SK-N-MC (cell line): ENCODE measurements around the gene MID1IP1.

Experiments
- DNase-seq: peaks from one replicate; pipeline ENCODE4 v3.0.0-alpha.2; 2011; ENCODE audit warnings: low read depth, low spot score
- H3K27ac ChIP-seq: fragments of 200-600 bp; sonication (generic); 2 replicates; pipeline ENCODE4 v1.5.1; 2016; ENCODE audit warnings: mixed run types
- H3K36me3 ChIP-seq: fragments of 200-600 bp; sonication (generic); 2 replicates; pipeline ENCODE4 v1.6.1; 2017; ENCODE audit warnings: antibody characterized with exemption, low read length, mixed read lengths; ENCODE audit not compliant: insufficient read depth
- H3K4me3 ChIP-seq: fragments of 200-600 bp; sonication (generic); 2 replicates; pipeline ENCODE4 v1.5.1; 2016
- H3K9ac ChIP-seq: fragments of 200-600 bp; sonication (generic); 2 replicates; pipeline ENCODE4 v1.8.0; 2017; ENCODE audit warnings: mixed run types, mixed read lengths; ENCODE audit not compliant: insufficient read length
- H3K9me3 ChIP-seq: fragments of 200-600 bp; sonication (generic); 2 replicates; pipeline ENCODE4 v1.6.1; 2017; ENCODE audit warnings: low read depth, mild to moderate bottlenecking, antibody characterized with exemption, low read length, moderate library complexity, mixed read lengths
- EZH2 ChIP-seq: fragments of 200-600 bp; sonication (generic); IDR thresholded peaks from one replicate; pipeline ENCODE4 v1.6.1; 2017; ENCODE audit warnings: antibody characterized with exemption
- FOXP2 ChIP-seq: optimal IDR thresholded peaks from 2 replicates; pipeline ENCODE3; 2011; ENCODE audit warnings: mild to moderate bottlenecking, moderate library complexity; ENCODE audit not compliant: insufficient read depth; ENCODE audit errors: extremely low read length, control extremely low read depth
- POLR2AphosphoS5 ChIP-seq: IDR thresholded peaks from 2 replicates; pipeline ENCODE4 v1.6.1; 2012; ENCODE audit warnings: mild to moderate bottlenecking, low read depth, low read length, borderline replicate concordance

The MID1IP1 gene

DNA sequence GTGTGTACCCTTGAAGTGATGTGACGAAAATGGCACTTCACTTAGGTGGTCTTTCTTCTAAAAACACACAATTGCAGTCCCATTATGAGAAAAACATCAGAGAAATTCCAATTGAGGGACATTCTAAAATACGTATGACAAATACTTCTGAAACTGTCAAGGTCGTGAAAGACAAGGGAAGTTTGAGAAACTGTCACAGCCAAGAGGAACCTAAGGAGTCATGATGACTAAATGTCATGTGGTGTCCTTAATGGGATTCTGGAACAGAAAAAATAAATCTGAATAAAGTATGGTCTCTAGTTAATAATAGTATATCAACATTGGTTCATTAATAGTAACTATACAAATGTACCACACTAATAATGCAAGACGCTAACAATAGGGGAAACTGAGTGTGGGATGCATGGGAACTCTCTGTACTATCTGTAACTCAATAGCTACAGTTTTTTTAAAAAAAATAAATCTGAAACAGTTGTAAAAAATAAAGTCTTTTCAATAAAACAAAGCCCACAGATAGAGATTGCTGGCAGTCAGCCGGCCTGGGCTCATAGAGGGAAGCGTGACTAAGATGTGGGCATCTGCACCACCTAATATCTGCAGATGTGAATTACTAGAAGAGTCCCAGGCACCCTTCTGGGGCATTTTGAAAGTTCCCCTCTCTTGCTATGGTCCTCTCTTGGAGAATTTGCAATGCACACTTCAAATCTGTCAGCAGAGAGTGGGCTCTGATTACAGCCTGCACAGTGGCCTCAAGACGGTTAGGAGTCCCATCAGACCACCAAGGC, 47.6 kb downstream of the MID1IP1 start:
- Histone ChIP-seq H3K9ac (no peak overlapping the region), H3K9me3 (no peaks in the 10 kb centered on the region), H3K36me3 (no peaks in the 10 kb centered on the region), H3K27ac (no peak overlapping the region), H3K4me3 (no peak overlapping the region)
- TF ChIP-seq FOXP2 = no peak
- no peak for TF ChIP-seq EZH2
- no peak for TF ChIP-seq POLR2AphosphoS5
- DNase-seq = no peak

DNA sequence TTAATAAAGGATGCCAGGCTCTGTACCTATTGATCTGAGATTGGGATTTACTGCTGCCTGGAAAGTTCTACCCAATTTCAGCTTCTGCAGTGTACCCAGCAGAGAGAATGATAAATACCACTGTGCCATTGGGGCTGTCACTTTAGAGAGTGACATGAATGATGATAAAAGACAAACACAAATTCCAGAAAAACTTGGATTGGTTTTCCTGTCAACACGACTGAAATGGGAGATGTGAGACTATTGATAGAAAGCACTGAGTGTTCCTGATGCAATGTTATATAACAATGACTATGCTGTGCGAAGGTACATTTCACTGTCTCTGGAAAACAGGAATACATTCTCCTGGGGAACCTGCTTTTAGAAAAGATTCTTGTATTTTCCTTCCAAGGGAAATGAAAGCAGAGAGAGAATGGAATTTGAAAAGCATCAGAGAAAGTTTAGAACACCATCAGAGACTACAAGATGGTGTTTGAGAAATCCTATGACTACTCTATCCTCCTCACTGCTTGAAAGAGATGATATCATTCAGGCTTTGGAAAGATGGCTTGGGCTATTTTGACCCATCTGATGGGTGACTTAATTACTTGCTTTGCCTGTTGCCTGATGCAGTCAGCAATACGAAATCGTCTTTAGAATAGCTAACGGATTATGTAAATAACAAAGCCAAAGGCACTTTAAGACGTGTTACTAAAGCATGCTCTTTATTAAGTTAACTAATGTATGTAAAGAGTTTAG, 49.7 kb downstream of the MID1IP1 start:
- no peak overlapping the region for H3K9ac ChIP-seq
- H3K27ac ChIP-seq = no peak overlapping the region
- no peaks in the 10 kb centered on the region for H3K9me3 ChIP-seq
- TF ChIP-seq EZH2 (no peak), POLR2AphosphoS5 (no peak), FOXP2 (no peak)
- no peaks in the 10 kb centered on the region for H3K36me3 ChIP-seq
- no peak for DNase-seq
- no peak overlapping the region for H3K4me3 ChIP-seq

DNA sequence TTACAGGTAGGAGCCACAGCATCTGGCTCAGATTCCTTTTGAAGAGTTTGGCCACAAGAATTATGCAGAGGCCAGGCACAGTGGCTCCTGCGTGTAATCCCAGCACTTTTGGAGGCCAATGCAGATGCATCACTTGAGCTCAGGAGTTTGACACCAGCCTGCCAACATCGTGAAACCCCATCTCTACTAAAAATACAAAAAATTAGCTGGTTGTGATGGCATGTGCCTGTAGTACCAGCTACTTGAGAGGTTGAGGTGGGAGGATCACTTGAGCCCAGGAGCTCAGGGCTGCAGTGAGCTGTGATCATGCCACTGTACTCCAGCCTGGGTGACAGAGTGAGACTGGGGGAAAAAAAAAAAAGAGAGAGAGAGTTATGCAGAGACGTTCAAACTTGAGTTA, 53.0 kb downstream of the MID1IP1 start:
- Histone ChIP-seq H3K9ac (no peak overlapping the region), H3K9me3 (no peaks in the 10 kb centered on the region), H3K4me3 (no peak overlapping the region), H3K36me3 (no peaks in the 10 kb centered on the region), H3K27ac (no peak overlapping the region)
- no peak for DNase-seq
- no peak for TF ChIP-seq FOXP2
- no peak for TF ChIP-seq EZH2
- TF ChIP-seq POLR2AphosphoS5 = no peak
